Measurements from ENCODE around the gene DECR2. TPM values are rescaled to one million over a fixed set of nuclear protein-coding genes. Genes with fewer than 3 reads are reported as not detected.

The DECR2 gene
- total RNA-seq, 1 donor from 2014 or later, result 15.1 TPM

DNA sequence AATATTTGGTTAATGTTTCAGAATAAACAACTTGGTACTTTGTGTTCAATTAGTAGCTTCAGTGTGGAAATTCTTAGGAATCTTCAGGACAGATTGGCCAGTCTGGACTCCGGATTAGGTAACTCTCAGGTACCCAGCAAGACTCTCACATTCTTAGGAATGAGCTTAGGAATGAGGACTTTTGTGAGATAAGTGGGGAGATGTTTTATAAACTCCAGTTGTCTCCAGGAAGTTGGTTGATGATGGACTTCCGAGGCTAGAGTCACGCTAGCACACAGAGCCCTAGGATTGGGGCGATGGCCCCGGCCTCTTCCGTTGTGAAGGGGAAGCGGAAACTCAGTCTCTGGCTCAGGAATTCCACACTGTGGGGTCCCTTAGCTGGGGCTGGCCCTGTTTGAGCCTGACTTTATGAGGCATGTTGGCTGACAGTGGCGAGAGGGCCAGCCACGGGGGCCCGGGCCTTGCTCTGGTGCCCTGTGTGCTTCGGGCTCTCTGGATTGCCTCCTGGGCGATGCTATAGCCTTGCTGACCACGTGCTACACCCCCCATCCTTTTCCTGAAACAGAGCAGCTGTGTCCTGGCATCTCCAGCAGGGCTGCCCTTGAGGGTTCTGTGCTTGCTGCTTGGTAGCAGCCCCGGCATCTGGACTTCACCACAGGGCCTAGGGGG, 56.2 kb downstream of the DECR2 start:
- no peak overlapping the region for H3K4me3 ChIP-seq (ENCODE audit: low read depth, low read length)
- TF ChIP-seq, protein P1, sequence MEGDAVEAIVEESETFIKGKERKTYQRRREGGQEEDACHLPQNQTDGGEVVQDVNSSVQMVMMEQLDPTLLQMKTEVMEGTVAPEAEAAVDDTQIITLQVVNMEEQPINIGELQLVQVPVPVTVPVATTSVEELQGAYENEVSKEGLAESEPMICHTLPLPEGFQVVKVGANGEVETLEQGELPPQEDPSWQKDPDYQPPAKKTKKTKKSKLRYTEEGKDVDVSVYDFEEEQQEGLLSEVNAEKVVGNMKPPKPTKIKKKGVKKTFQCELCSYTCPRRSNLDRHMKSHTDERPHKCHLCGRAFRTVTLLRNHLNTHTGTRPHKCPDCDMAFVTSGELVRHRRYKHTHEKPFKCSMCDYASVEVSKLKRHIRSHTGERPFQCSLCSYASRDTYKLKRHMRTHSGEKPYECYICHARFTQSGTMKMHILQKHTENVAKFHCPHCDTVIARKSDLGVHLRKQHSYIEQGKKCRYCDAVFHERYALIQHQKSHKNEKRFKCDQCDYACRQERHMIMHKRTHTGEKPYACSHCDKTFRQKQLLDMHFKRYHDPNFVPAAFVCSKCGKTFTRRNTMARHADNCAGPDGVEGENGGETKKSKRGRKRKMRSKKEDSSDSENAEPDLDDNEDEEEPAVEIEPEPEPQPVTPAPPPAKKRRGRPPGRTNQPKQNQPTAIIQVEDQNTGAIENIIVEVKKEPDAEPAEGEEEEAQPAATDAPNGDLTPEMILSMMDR (IDR thresholded peaks at IDR 0.05; ENCODE audit: insufficient read depth, low read length, poor library complexity, severe bottlenecking), result no peak
- DNase-seq (ENCODE audit: low read depth), result peak; percentile 18
- no peaks in the 10 kb centered on the region for H3K36me3 ChIP-seq (ENCODE audit: control insufficient read depth, insufficient read depth, low read length)
- no peaks in the 10 kb centered on the region for H3K27me3 ChIP-seq (ENCODE audit: control insufficient read depth, insufficient read depth, low read length)

DNA sequence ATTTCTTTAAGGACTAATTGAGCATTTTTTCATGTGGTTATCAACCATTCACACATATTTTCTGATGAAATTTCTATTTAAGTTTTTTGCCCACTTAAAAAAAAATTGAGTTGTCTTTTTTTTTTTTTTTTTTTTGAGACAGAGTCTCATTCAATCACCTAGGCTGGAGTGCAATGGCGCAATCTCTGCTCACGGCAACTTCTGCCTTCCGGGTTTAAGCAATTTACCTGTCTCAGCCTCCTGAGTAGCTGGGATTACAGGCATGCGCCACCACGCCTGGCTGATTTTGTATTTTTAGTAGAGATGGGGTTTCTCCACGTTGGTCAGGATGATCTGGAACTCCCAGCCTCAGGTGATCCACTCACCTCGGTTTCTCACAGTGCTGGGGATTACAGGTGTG, 58.1 kb downstream of the DECR2 start:
- H3K4me3 ChIP-seq (ENCODE audit: low read depth, low read length), result no peak overlapping the region
- no peak for DNase-seq (ENCODE audit: low read depth)
- H3K36me3 ChIP-seq (ENCODE audit: control insufficient read depth, insufficient read depth, low read length), result no peaks in the 10 kb centered on the region
- H3K27me3 ChIP-seq (ENCODE audit: control insufficient read depth, insufficient read depth, low read length), result no peaks in the 10 kb centered on the region
- TF ChIP-seq, protein P1 (IDR thresholded peaks at IDR 0.05; ENCODE audit: insufficient read depth, low read length, poor library complexity, severe bottlenecking), result no peak

DNA sequence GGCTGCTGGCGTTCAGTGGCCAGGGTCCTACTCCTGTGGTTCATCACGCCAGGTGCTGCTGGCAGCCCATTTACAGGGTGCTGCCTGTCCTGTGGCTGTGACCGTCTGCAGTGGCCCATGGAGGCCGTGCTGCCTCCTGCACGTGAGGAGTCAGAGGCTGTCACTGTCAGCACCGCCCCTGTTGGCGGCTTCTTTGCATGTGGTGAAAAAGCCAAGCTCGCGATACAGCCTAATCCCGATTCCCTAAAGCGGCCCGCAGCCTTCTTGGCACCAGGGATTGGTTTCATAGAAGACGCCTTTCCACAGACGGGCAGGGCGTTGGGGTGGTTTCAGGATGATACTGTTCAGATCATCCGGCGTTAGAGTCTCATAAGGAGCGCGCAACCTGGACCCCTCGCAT, 59.1 kb downstream of the DECR2 start:
- Histone ChIP-seq H3K27me3 (ENCODE audit: control insufficient read depth, insufficient read depth, low read length) (no peaks in the 10 kb centered on the region), H3K4me3 (ENCODE audit: low read depth, low read length) (no peak overlapping the region), H3K36me3 (ENCODE audit: control insufficient read depth, insufficient read depth, low read length) (no peaks in the 10 kb centered on the region)
- TF ChIP-seq, protein P1 (IDR thresholded peaks at IDR 0.05; ENCODE audit: insufficient read depth, low read length, poor library complexity, severe bottlenecking), result no peak
- DNase-seq (ENCODE audit: low read depth), result no peak

Other genes starting within 250 kb of the DECR2 start
- not detected in 2 replicates for gene HBZ, start 249.2 kb upstream of the DECR2 start, total RNA-seq
- gene HBM, start 235.9 kb upstream of the DECR2 start, total RNA-seq, result not detected in 2 replicates
- not detected in 2 replicates for gene HBA2, start 229.0 kb upstream of the DECR2 start, total RNA-seq
- gene HBA1, start 225.2 kb upstream of the DECR2 start, total RNA-seq, result 0.41 TPM in 1 of 2 replicates, not detected in the other
- 0.96 and 1.6 TPM in 2 replicates for gene HBQ1, start 221.4 kb upstream of the DECR2 start, total RNA-seq
- 61.8 and 109 TPM in 2 replicates for gene LUC7L, start 172.4 kb upstream of the DECR2 start, total RNA-seq
- gene FAM234A, start 167.1 kb upstream of the DECR2 start, total RNA-seq, result 97.5 and 131 TPM in 2 replicates
- gene RGS11, start 125.9 kb upstream of the DECR2 start, total RNA-seq, result 0.21 TPM in 1 of 2 replicates, not detected in the other
- 0.62 and 0.96 TPM in 2 replicates for gene ARHGDIG, start 121.3 kb upstream of the DECR2 start, total RNA-seq
- gene PDIA2, start 118.7 kb upstream of the DECR2 start, total RNA-seq, result not detected in 2 replicates
- 40.5 and 43.0 TPM in 2 replicates for gene AXIN1, start 49.2 kb upstream of the DECR2 start, total RNA-seq
- 107 and 137 TPM in 2 replicates for gene MRPL28, start 31.3 kb upstream of the DECR2 start, total RNA-seq
- gene PGAP6, start 19.9 kb upstream of the DECR2 start, total RNA-seq, result 114 and 160 TPM in 2 replicates
- 97.2 and 126 TPM in 2 replicates for gene NME4, start 4.7 kb upstream of the DECR2 start, total RNA-seq
- 34.5 and 36.2 TPM in 2 replicates for gene RAB11FIP3, start 23.8 kb downstream of the DECR2 start, total RNA-seq
- gene CAPN15, start 125.8 kb downstream of the DECR2 start, total RNA-seq, result 47.1 and 54.5 TPM in 2 replicates
- gene PRR35, start 158.5 kb downstream of the DECR2 start, total RNA-seq, result not detected in 2 replicates
- gene NHLRC4, start 165.1 kb downstream of the DECR2 start, total RNA-seq, result 0.46 and 2.3 TPM in 2 replicates
- gene PIGQ, start 168.1 kb downstream of the DECR2 start, total RNA-seq, result 54.9 and 63.1 TPM in 2 replicates
- 16.5 and 26.9 TPM in 2 replicates for gene RAB40C, start 188.2 kb downstream of the DECR2 start, total RNA-seq
- 0.08 TPM in 1 of 2 replicates, not detected in the other for gene WFIKKN1, start 229.1 kb downstream of the DECR2 start, total RNA-seq
- 170 and 203 TPM in 2 replicates for gene METTL26, start 234.4 kb downstream of the DECR2 start, total RNA-seq
- gene MCRIP2, start 239.9 kb downstream of the DECR2 start, total RNA-seq, result 41.7 and 59.8 TPM in 2 replicates
- 17.0 and 21.0 TPM in 2 replicates for gene WDR90, start 247.5 kb downstream of the DECR2 start, total RNA-seq

Data from kidney epithelial cell (primary cell).